Fibroblast of peridontal ligament (primary cell): Measurements from ENCODE around the gene FOXL2NB.

Source experiments
- DNase-seq: peaks from one replicate; pipeline ENCODE4 v3.0.0-alpha.2; 2010; ENCODE audit errors: extremely low read depth

FOXL2NB gene

GRCh38 chr3:138995706-138996105, 48.7 kb downstream of the FOXL2NB start:
- no peak for DNase-seq
